ENCODE data around the gene PRG3.

PRG3 gene

GRCh38 chr11:57327721-57328120 lies 53.2 kb downstream of the PRG3 start:
- Histone ChIP-seq H3K27me3 (replicated peaks in 2 of 5; ENCODE audit: control insufficient read depth in 4 of 5, insufficient read depth in 5 of 5, low read length in 4 of 5) (no peaks in the 10 kb centered on the region), H3K4me1 (ENCODE audit: control extremely low read depth in 1 of 4, control insufficient read depth in 4 of 4, insufficient read depth in 4 of 4, low read length in 3 of 4) (peaks cover 2 to 23% (median 20%) of the 10 kb centered on the region in 4 experiments), H3K4me3 (ENCODE audit: control insufficient read depth in 1 of 7, extremely low read depth in 1 of 7, insufficient read depth in 4 of 7, low read depth in 2 of 7, low read length in 6 of 7) (no peak overlapping the region), H3K27ac (ENCODE audit: insufficient read depth in 1 of 2, low read depth in 1 of 2, low read length in 2 of 2, poor library complexity in 1 of 2, severe bottlenecking in 2 of 2) (no peak overlapping the region), H3K36me3 (ENCODE audit: control insufficient read depth in 4 of 4, insufficient read depth in 4 of 4, low read length in 3 of 4) (peaks cover 18 to 73% (median 64%) of the 10 kb centered on the region in 4 experiments), H3K9me3 (ENCODE audit: control extremely low read depth in 1 of 5, control insufficient read depth in 4 of 5, insufficient read depth in 2 of 5, low read depth in 1 of 5, low read length in 4 of 5) (no peaks in the 10 kb centered on the region)
- POLR2A ChIA-PET, result no interaction called here
- 96% methylated on average over 5 of the region's 5 CpGs for WGBS (ENCODE audit: insufficient coverage)
- DNase-seq, result no peak
- CTCF ChIA-PET, result interaction anchor here (0.7 to 1.0 kb wide), 2 partner anchors 9 to 10 kb away, joined by 3 to 4 read pairs; partner anchors contain the start of gene P2RX3

Data from common myeloid progenitor, CD34-positive (primary cell).